GM18909 (cell line): ENCODE data around the gene SLC25A31.

Experiments used
- ATAC-seq: cut with Tn5 transposase; IDR thresholded peaks from one replicate; pipeline ENCODE4 v1.9.1; 2021; ENCODE audit warnings: mild to moderate bottlenecking; ENCODE audit not compliant: unreplicated experiment, poor library complexity

The SLC25A31 gene

GRCh38 chr4:127730142-127730913 lies at the start of gene SLC25A31:
Gene SLC25A31, plus strand, starts transcription at chr4:127730400. Its CDS starts 146 bp downstream, at chr4:127730546.
- ATAC-seq, result no peak

GRCh38 chr4:127685292-127685691 lies 44.9 kb upstream of the SLC25A31 start:
- no peak for ATAC-seq

- ATAC-seq, result no peak
Observed at GRCh38 chr4:127686658-127687057, 43.5 kb upstream of the SLC25A31 start.

- no peak for ATAC-seq
Observed at GRCh38 chr4:127687580-127687979, 42.6 kb upstream of the SLC25A31 start.

GRCh38 chr4:127698789-127699200 lies 31.4 kb upstream of the SLC25A31 start:
- ATAC-seq, result peak; percentile 100

GRCh38 chr4:127708985-127709384 lies 21.2 kb upstream of the SLC25A31 start:
- ATAC-seq, result no peak

- no peak for ATAC-seq
Observed at GRCh38 chr4:127709456-127709855, 20.7 kb upstream of the SLC25A31 start.

GRCh38 chr4:127731406-127731805 lies 1.2 kb downstream of the SLC25A31 start:
- ATAC-seq, result no peak

GRCh38 chr4:127732623-127733328 lies 2.6 kb downstream of the SLC25A31 start:
- peak; percentile 80 for ATAC-seq

- no peak for ATAC-seq
Observed at GRCh38 chr4:127734976-127735375, 4.8 kb downstream of the SLC25A31 start.

GRCh38 chr4:127737295-127737694 lies 7.1 kb downstream of the SLC25A31 start:
- ATAC-seq, result no peak

GRCh38 chr4:127741247-127741646 lies 11.0 kb downstream of the SLC25A31 start:
- ATAC-seq, result no peak

GRCh38 chr4:127747883-127748282 lies 17.7 kb downstream of the SLC25A31 start:
- no peak for ATAC-seq

- ATAC-seq, result no peak
Observed at GRCh38 chr4:127748957-127749356, 18.8 kb downstream of the SLC25A31 start.

- ATAC-seq, result no peak
Observed at GRCh38 chr4:127756906-127757305, 26.7 kb downstream of the SLC25A31 start.

- peak; percentile 92 for ATAC-seq
Observed at GRCh38 chr4:127759228-127759820, 29.1 kb downstream of the SLC25A31 start.

- ATAC-seq, result peak; percentile 9
Observed at GRCh38 chr4:127759893-127760292, 29.7 kb downstream of the SLC25A31 start.

- ATAC-seq, result no peak
Observed at GRCh38 chr4:127771535-127772275, 41.5 kb downstream of the SLC25A31 start.

GRCh38 chr4:127772769-127773671 lies 42.8 kb downstream of the SLC25A31 start:
- ATAC-seq, result no peak

- peak; percentile 53 for ATAC-seq
Observed at GRCh38 chr4:127775843-127776242, 45.6 kb downstream of the SLC25A31 start.
